ENCODE data around the gene SLIRP. TPM values are rescaled to one million over a fixed set of nuclear protein-coding genes. Genes with fewer than 3 reads are reported as not detected.
"Not testable (repeated sequence)": the region's sequence is repeated elsewhere in the genome, so short reads cannot be mapped to it uniquely, and the experiment has no call there.

The SLIRP gene
- total RNA-seq (2014; rRNA removed; shearing (Covaris generic)), result 304 and 538 TPM in 2 replicates

DNA sequence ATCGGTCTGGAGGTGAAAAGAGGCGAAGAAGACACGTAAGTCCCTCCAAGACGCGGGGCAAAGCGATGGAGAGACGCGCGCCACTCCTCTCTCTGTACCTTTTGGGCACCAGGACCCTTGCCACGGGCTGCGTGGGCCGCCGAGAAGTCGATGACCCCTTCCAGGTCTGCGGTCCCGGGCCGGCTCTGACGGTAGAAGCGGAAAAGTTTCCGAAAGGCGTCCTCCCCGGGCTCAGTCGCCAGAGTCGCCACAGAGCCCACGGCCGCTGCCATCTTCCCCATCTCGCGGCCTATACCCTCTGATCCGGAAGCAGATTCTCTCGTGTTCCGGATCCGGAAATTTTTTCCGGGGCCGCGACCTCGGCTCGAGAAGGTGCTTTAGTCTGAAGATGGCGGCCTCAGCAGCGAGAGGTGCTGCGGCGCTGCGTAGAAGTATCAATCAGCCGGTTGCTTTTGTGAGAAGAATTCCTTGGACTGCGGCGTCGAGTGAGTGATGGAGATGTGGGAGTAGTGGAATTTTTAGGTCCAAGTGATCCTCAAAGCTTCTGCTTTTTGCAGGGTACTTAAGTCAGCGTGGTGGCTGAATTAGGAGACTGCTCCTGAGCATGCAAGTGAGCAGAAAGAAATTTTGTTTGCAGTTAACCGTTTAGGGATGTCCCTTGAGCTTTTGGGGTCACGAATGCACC is at the start of gene SLIRP, which contains the start of gene ALKBH1:
Gene SLIRP, plus strand, starts transcription at position 380 of the 685 bp plus-strand sequence. Its CDS starts 9 bp downstream, at position 389.
Gene ALKBH1, minus strand, starts transcription at position 300 of the 685 bp plus-strand sequence. Its CDS starts 19 bp downstream, at position 281.
- Histone ChIP-seq H3K27me3 (replicated peaks) (no peaks in the 10 kb centered on the region), H3K27ac (no peak within 1 kb of the TSS), H3K4me1 (replicated peaks) (peaks cover 14% of the 10 kb centered on the region), H3K4me3 (peak within 1 kb of the TSS; percentile 72), H3K9me3 (replicated peaks) (no peaks in the 10 kb centered on the region), H3K36me3 (peaks cover 46% of the 10 kb centered on the region)
- peak; percentile 75 to 78 for DNase-seq (ENCODE audit: low read depth in 1 of 2, low spot score in 2 of 2)

- H3K27ac ChIP-seq, result no peak overlapping the region
Observed at GRCh38 chr14:77659831-77660230, 48.1 kb upstream of the SLIRP start.

DNA sequence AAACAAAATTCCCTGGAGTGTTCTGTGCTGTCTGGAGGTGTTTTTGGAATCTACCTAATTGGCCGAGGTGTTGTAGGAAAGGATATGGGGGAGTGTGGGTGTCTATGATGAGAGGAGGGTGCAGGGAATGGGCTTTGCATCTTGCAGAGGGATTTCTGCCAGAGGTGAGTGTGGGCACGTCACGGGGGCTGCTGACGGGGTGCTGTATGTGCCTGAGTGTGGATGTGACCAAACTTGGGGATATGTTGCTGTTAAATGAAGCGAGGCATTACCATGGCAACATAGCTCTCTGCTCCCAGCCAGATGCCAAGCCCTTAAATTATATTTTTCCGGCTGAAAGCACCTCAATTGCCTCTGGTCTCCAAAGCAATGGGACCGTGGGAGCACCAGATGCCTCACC is 47.1 kb upstream of the SLIRP start:
- DNase-seq (ENCODE audit: low read depth in 1 of 2, low spot score in 2 of 2), result no peak
- Histone ChIP-seq H3K4me1 (replicated peaks) (peaks cover 8% of the 10 kb centered on the region), H3K27ac (no peak overlapping the region), H3K4me3 (no peak overlapping the region), H3K36me3 (no peaks in the 10 kb centered on the region), H3K27me3 (replicated peaks) (no peaks in the 10 kb centered on the region), H3K9me3 (replicated peaks) (no peaks in the 10 kb centered on the region)

More at GRCh38 chr14:77659831-77660230, 48.1 kb upstream of the SLIRP start:
- peaks cover 8% of the 10 kb centered on the region for H3K4me1 ChIP-seq (replicated peaks)
- DNase-seq (ENCODE audit: low read depth in 1 of 2, low spot score in 2 of 2), result no peak
- H3K27me3 ChIP-seq (replicated peaks), result no peaks in the 10 kb centered on the region
- H3K9me3 ChIP-seq (replicated peaks), result no peaks in the 10 kb centered on the region
- no peak overlapping the region for H3K4me3 ChIP-seq
- H3K36me3 ChIP-seq, result no peaks in the 10 kb centered on the region

DNA sequence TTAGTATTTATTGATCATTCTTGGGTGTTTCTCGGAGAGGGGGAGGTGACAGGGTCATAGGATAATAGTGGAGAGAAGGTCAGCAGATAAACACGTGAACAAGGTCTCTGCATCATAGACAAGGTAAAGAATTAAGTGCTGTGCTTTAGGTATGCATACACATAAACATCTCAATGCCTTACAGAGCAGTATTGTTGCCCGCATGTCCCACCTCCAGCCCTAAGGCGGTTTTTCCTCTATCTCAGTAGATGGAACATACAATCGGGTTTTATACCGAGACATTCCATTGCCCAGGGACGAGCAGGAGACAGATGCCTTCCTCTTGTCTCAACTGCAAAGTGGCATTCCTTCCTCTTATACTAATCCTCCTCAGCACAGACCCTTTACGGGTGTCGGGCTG is 46.3 kb upstream of the SLIRP start:
- not testable (repeated sequence) for H3K9me3 ChIP-seq (replicated peaks); H3K27ac ChIP-seq; H3K4me3 ChIP-seq; H3K4me1 ChIP-seq (replicated peaks); DNase-seq (ENCODE audit: low read depth in 1 of 2, low spot score in 2 of 2); H3K27me3 ChIP-seq (replicated peaks); H3K36me3 ChIP-seq

- H3K27me3 ChIP-seq (replicated peaks), result no peaks in the 10 kb centered on the region
- peak in 1 of 2 experiments; percentile 12 for DNase-seq (ENCODE audit: low read depth in 1 of 2, low spot score in 2 of 2)
- no peaks in the 10 kb centered on the region for H3K9me3 ChIP-seq (replicated peaks)
- H3K4me3 ChIP-seq, result no peak overlapping the region
- H3K36me3 ChIP-seq, result no peaks in the 10 kb centered on the region
- H3K27ac ChIP-seq, result no peak overlapping the region
- H3K4me1 ChIP-seq (replicated peaks), result peaks cover 8% of the 10 kb centered on the region
Observed at GRCh38 chr14:77663293-77663692, 44.6 kb upstream of the SLIRP start.

DNA sequence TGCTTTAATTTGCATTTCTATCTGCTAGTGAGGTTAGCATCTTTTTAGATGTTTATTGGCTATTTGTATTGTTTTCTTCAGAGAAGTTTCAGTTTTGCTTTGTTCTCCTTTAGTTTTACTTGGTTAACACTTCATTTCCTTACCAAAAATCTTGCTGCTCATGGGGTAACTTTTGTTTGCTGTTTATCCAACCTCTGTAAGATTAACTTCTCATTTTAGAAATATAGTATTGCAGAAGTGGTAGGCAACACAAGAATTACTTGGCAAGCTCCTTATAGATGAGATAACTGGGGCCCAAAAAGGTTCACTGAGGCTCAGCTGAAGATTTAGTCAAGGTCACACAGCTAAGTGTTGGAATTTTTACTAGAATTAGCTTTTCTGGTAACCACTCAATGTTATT is 40.6 kb upstream of the SLIRP start:
- Histone ChIP-seq H3K36me3 (no peaks in the 10 kb centered on the region), H3K27me3 (replicated peaks) (no peaks in the 10 kb centered on the region), H3K4me1 (replicated peaks) (peaks cover 8% of the 10 kb centered on the region)

GRCh38 chr14:77673193-77673592 is 34.7 kb upstream of the SLIRP start:
- no peaks in the 10 kb centered on the region for H3K9me3 ChIP-seq (replicated peaks)
- H3K4me3 ChIP-seq, result no peak overlapping the region
- H3K36me3 ChIP-seq, result peaks cover 24% of the 10 kb centered on the region
- no peaks in the 10 kb centered on the region for H3K4me1 ChIP-seq (replicated peaks)
- no peaks in the 10 kb centered on the region for H3K27me3 ChIP-seq (replicated peaks)
- H3K27ac ChIP-seq, result no peak overlapping the region
- no peak for DNase-seq (ENCODE audit: low read depth in 1 of 2, low spot score in 2 of 2)

More for the DNA sequence above, 40.6 kb upstream of the SLIRP start:
- Histone ChIP-seq H3K27ac (no peak overlapping the region), H3K4me3 (no peak overlapping the region), H3K9me3 (replicated peaks) (no peaks in the 10 kb centered on the region)
- DNase-seq (ENCODE audit: low read depth in 1 of 2, low spot score in 2 of 2), result no peak

- Histone ChIP-seq H3K4me1 (replicated peaks) (no peaks in the 10 kb centered on the region), H3K36me3 (peaks cover 32% of the 10 kb centered on the region), H3K9me3 (replicated peaks) (no peaks in the 10 kb centered on the region), H3K27ac (no peak overlapping the region), H3K4me3 (no peak overlapping the region), H3K27me3 (replicated peaks) (no peaks in the 10 kb centered on the region)
- DNase-seq (ENCODE audit: low read depth in 1 of 2, low spot score in 2 of 2), result no peak
Observed at GRCh38 chr14:77674931-77675330, 33.0 kb upstream of the SLIRP start.

- Histone ChIP-seq H3K27me3 (replicated peaks) (no peaks in the 10 kb centered on the region), H3K27ac (no peak overlapping the region; the same call in 1 of the 2 replicates), H3K9me3 (replicated peaks) (no peaks in the 10 kb centered on the region), H3K4me1 (replicated peaks) (peaks cover 21% of the 10 kb centered on the region), H3K4me3 (no peak overlapping the region), H3K36me3 (peaks cover 18% of the 10 kb centered on the region; the same call in 1 of the 2 replicates)
- DNase-seq (ENCODE audit: low read depth in 1 of 2, low spot score in 2 of 2), result peak in 1 of 2 experiments; percentile 22
Observed at GRCh38 chr14:77681196-77682157, 26.4 kb upstream of the SLIRP start.

GRCh38 chr14:77682158-77682553 is 25.7 kb upstream of the SLIRP start:
- Histone ChIP-seq H3K4me1 (replicated peaks) (peaks cover 21% of the 10 kb centered on the region), H3K9me3 (replicated peaks) (no peaks in the 10 kb centered on the region), H3K36me3 (peaks cover 18% of the 10 kb centered on the region; the same call in 1 of the 2 replicates), H3K27me3 (replicated peaks) (no peaks in the 10 kb centered on the region), H3K4me3 (no peak overlapping the region), H3K27ac (no peak overlapping the region)
- DNase-seq (ENCODE audit: low read depth in 1 of 2, low spot score in 2 of 2), result peak in 1 of 2 experiments; percentile 45

DNA sequence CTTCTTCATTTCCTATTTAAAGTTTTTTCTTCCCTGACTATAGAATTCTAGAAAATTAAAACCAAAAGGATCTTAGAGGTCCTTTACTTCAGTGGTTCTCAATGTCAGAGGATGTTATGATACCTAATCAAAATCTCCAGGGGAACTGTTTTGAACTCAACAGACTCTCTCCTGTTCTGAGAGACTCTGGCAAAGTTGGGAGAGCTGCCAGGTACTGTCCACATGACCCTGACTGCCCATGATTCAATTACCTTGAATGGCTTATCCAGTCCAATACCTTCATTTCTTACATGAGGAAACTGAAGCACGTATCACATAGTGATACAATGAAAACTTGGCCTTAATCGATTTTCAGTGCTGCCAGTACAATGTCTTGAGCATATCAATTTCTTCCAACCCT is 16.6 kb upstream of the SLIRP start:
- Histone ChIP-seq H3K4me1 (replicated peaks) (no peaks in the 10 kb centered on the region), H3K36me3 (peaks cover 50% of the 10 kb centered on the region), H3K27ac (no peak overlapping the region), H3K27me3 (replicated peaks) (no peaks in the 10 kb centered on the region), H3K4me3 (no peak overlapping the region), H3K9me3 (replicated peaks) (no peaks in the 10 kb centered on the region)
- no peak for DNase-seq (ENCODE audit: low read depth in 1 of 2, low spot score in 2 of 2)

DNA sequence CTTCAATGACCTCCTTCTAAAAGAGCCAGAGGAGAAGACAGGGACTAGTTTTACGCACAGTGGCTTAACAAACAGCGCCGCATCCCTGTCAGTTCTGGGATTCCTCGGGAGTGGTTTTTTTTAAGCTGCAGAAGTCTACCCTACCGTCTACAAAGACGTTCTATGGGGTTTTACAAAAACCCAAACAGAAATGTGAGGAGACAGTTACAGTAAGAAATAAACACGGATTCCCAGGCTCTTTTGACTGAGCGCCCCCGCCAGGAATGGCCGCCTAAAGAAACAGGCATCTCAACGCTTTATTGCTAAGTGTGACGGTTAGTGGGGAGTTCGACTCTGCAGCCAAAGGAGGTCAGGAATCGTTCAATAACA is 564 bp upstream of the SLIRP start:
- H3K36me3 ChIP-seq, result peaks cover 47% of the 10 kb centered on the region

GRCh38 chr14:77708749-77709148 is 846 bp downstream of the SLIRP start:
- Histone ChIP-seq H3K27me3 (replicated peaks) (no peaks in the 10 kb centered on the region), H3K36me3 (peaks cover 51% of the 10 kb centered on the region), H3K4me1 (replicated peaks) (peaks cover 14% of the 10 kb centered on the region), H3K4me3 (peak overlapping the region; percentile 72), H3K27ac (no peak overlapping the region), H3K9me3 (replicated peaks) (no peaks in the 10 kb centered on the region)
- no peak for DNase-seq (ENCODE audit: low read depth in 1 of 2, low spot score in 2 of 2)

More for the DNA sequence above, 564 bp upstream of the SLIRP start:
- Histone ChIP-seq H3K4me3 (peak overlapping the region; percentile 72), H3K9me3 (replicated peaks) (no peaks in the 10 kb centered on the region), H3K27ac (no peak overlapping the region), H3K27me3 (replicated peaks) (no peaks in the 10 kb centered on the region), H3K4me1 (replicated peaks) (peaks cover 14% of the 10 kb centered on the region)
- peak in 1 of 2 experiments; percentile 42 for DNase-seq (ENCODE audit: low read depth in 1 of 2, low spot score in 2 of 2)

- Histone ChIP-seq H3K9me3 (replicated peaks) (no peaks in the 10 kb centered on the region), H3K4me1 (replicated peaks) (peaks cover 14% of the 10 kb centered on the region), H3K27me3 (replicated peaks) (no peaks in the 10 kb centered on the region), H3K36me3 (peaks cover 51% of the 10 kb centered on the region), H3K27ac (no peak overlapping the region), H3K4me3 (peak overlapping the region; percentile 72)
- no peak for DNase-seq (ENCODE audit: low read depth in 1 of 2, low spot score in 2 of 2)
Observed at GRCh38 chr14:77709412-77709811, 1.5 kb downstream of the SLIRP start.

Data from SJSA1 (cell line).